HG03060 (cell line): ENCODE measurements around the gene RILP.

Source experiments
- ATAC-seq: cut with Tn5 transposase; IDR thresholded peaks from one replicate; pipeline ENCODE4 v1.9.1; 2021; ENCODE audit warnings: low read depth, moderate number of reproducible peaks; ENCODE audit not compliant: unreplicated experiment

Gene RILP

GRCh38 chr17:1629504-1630310, 20.0 kb downstream of the RILP start:
- no peak for ATAC-seq

GRCh38 chr17:1628856-1629503, 20.7 kb downstream of the RILP start:
- no peak for ATAC-seq

- no peak for ATAC-seq
Observed at GRCh38 chr17:1627982-1628855, 21.4 kb downstream of the RILP start, which contains the start of gene SLC43A2. TSS of gene SLC43A2 (minus strand) at chr17:1628834. CDS start at chr17:1627874, 960 bp downstream.

- no peak for ATAC-seq
Observed at GRCh38 chr17:1627182-1627981, 22.3 kb downstream of the RILP start.

- ATAC-seq: no peak
Observed at GRCh38 chr17:1626333-1626732, 23.3 kb downstream of the RILP start.

GRCh38 chr17:1625581-1625980, 24.1 kb downstream of the RILP start:
- ATAC-seq: no peak

GRCh38 chr17:1625053-1625452, 24.6 kb downstream of the RILP start:
- ATAC-seq: no peak

GRCh38 chr17:1624650-1625049, 25.0 kb downstream of the RILP start:
- ATAC-seq: no peak

GRCh38 chr17:1623057-1623630, 26.5 kb downstream of the RILP start:
- no peak for ATAC-seq

- no peak for ATAC-seq
Observed at GRCh38 chr17:1621273-1621954, 28.3 kb downstream of the RILP start.

GRCh38 chr17:1620486-1620885, 29.2 kb downstream of the RILP start:
- ATAC-seq: no peak

- ATAC-seq: no peak
Observed at GRCh38 chr17:1617620-1618174, 32.0 kb downstream of the RILP start.

GRCh38 chr17:1616101-1616500, 33.6 kb downstream of the RILP start:
- no peak for ATAC-seq

- ATAC-seq: no peak
Observed at GRCh38 chr17:1612400-1612799, 37.3 kb downstream of the RILP start.

- no peak for ATAC-seq
Observed at GRCh38 chr17:1611715-1612114, 38.0 kb downstream of the RILP start.

- no peak for ATAC-seq
Observed at GRCh38 chr17:1608676-1609075, 41.0 kb downstream of the RILP start.

- no peak for ATAC-seq
Observed at GRCh38 chr17:1607971-1608320, 41.7 kb downstream of the RILP start.

- ATAC-seq: no peak
Observed at GRCh38 chr17:1606352-1606985, 43.2 kb downstream of the RILP start.
